Esophagus (tissue), 2 donors: ENCODE data around the gene DUOX1. TPM values are rescaled to one million over a fixed set of nuclear protein-coding genes. Genes with fewer than 3 reads are reported as not detected.

Experiments
- H3K27ac ChIP-seq, 2 donors: one replicate each; pipeline ENCODE4 v1.5.1; 2013; ENCODE audit warnings: low read depth in 2 of 2, mild to moderate bottlenecking in 2 of 2, inconsistent platforms in 1 of 2, low read length in 1 of 2, moderate library complexity in 1 of 2
- H3K27me3 ChIP-seq, 2 donors: one replicate each; pipeline ENCODE4 v1.6.1; 2013; ENCODE audit warnings: low read length in 2 of 2, control low read depth in 1 of 2, mild to moderate bottlenecking in 1 of 2; ENCODE audit not compliant: insufficient read depth in 2 of 2, control insufficient read depth in 1 of 2
- H3K36me3 ChIP-seq, 2 donors: one replicate each; pipeline ENCODE4 v1.6.1; 2013; ENCODE audit warnings: low read length in 1 of 2; ENCODE audit not compliant: control insufficient read depth in 2 of 2, insufficient read depth in 2 of 2
- H3K4me1 ChIP-seq, 2 donors: one replicate each; pipeline ENCODE4 v1.6.1; 2013; ENCODE audit warnings: low read length in 1 of 2; ENCODE audit not compliant: control insufficient read depth in 2 of 2, insufficient read depth in 2 of 2
- H3K4me3 ChIP-seq, 2 donors: one replicate each; pipeline ENCODE4 v1.5.1; 2013; ENCODE audit warnings: low read length in 2 of 2, mild to moderate bottlenecking in 2 of 2, low read depth in 1 of 2, moderate library complexity in 1 of 2
- H3K9me3 ChIP-seq, 2 donors: one replicate each; pipeline ENCODE4 v1.6.1; 2013; ENCODE audit warnings: mild to moderate bottlenecking in 2 of 2, low read depth in 1 of 2, low read length in 1 of 2, moderate library complexity in 1 of 2; ENCODE audit not compliant: control insufficient read depth in 2 of 2, insufficient read depth in 1 of 2
- WGBS, 2 donors: extraction: QIAGEN DNeasy Blood & Tissue Kit; methylation state at CpG; one replicate each; pipeline ENCODE4 v1.1.7; 2013; 5-methylcytosine and 5-hydroxymethylcytosine counted together
- polyA plus RNA-seq, 2 donors: library from polyadenylated mRNA; stranded (reverse); fragments of 200-250 nt; gene quantifications; one replicate each; pipeline ENCODE4 v1.2.3, GENCODE V29; 2013
- donor health status: healthy with polysubstance abuse.
- donor health status: Bipolar disorder and iron deficiency.

The DUOX1 gene
- polyA plus RNA-seq, 2 donors, result 64.7 to 111 TPM

DNA sequence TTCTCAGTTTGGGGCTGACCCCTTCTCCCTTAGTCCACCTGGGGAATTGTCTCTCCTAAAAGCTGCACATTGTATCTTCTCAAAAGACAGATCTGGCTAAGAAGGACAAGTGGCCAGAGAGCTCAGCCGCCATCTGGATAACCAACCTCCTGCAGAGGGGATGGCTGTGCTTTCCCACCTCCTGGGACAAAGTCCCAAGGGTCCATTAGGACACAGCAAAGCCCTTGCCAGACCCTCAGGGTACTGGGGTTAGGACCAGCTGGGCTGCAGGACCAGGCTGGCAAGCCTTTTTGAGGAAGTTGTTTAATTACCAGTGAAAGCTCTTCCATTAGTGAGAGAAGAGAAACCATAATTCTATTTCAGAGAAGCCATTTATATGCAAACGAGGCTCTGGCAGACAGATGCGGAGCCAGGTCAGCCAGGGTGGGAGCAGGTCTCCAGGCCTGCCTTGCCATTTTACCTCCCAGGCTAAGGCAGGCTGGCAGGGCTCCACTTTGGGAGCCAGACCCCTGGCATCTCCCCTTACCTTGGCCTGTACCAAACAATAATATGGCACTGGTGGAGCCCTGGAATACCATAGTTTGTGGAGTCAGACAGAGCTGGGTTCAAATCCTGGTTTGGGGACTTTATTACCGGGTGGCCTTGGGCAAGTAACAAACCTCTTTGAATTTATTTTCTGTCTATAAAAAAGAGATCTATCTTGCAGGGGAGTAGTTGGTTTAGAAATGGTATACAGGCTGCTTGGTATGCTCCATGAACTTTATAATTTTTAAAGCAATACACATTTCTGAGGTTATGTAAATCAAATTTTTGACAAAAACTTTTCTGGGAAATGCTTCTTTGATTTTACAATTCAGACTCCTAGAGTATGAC is 40.0 kb downstream of the DUOX1 start:
- no peak overlapping the region for H3K4me3 ChIP-seq
- peaks cover 0 to 3% of the 10 kb centered on the region in 2 donors for H3K36me3 ChIP-seq
- WGBS, 2 donors, result 62 to 69% methylated on average over 4 of the region's 4 CpGs
- no peak overlapping the region for H3K27ac ChIP-seq
- H3K27me3 ChIP-seq, result no peaks in the 10 kb centered on the region
- H3K9me3 ChIP-seq, result no peaks in the 10 kb centered on the region
- H3K4me1 ChIP-seq, result peaks cover 3 to 4% of the 10 kb centered on the region in 2 donors

GRCh38 chr15:45171912-45172311 is 42.1 kb downstream of the DUOX1 start:
- no peak overlapping the region for H3K27ac ChIP-seq
- H3K36me3 ChIP-seq, result no peaks in the 10 kb centered on the region
- WGBS, 2 donors, result 94 to 99% methylated on average over 12 of the region's 12 CpGs
- H3K4me3 ChIP-seq, result no peak overlapping the region
- no peaks in the 10 kb centered on the region for H3K27me3 ChIP-seq
- H3K4me1 ChIP-seq, result peaks cover 0 to 2% of the 10 kb centered on the region in 2 donors
- no peaks in the 10 kb centered on the region for H3K9me3 ChIP-seq

DNA sequence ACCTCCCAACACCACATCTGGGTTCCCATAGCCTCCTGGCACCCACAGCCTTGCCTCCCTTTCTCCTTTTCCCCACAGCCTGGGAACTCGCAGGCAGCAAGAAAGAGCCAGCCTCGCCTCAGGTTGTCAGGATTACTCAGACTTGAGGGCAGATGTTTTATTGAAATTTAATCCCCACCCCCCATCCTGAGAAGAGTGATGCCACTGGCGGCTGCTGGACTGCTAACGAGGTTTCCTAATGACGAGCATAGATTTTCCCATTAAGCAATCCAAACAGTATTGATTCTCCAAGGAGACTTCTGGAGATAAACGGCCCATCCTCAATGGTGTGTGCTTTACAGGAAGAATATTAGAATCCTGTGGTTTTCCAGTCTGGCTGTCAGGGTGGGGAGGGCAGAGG is 44.3 kb downstream of the DUOX1 start:
- Histone ChIP-seq H3K4me3 (no peak overlapping the region), H3K36me3 (no peaks in the 10 kb centered on the region), H3K27ac (no peak overlapping the region), H3K9me3 (no peaks in the 10 kb centered on the region), H3K4me1 (peaks cover 0 to 2% of the 10 kb centered on the region in 2 donors), H3K27me3 (no peaks in the 10 kb centered on the region)
- WGBS, 2 donors, result 81 to 83% methylated on average over 6 of the region's 6 CpGs

- no peaks in the 10 kb centered on the region for H3K27me3 ChIP-seq
- H3K9me3 ChIP-seq, result no peaks in the 10 kb centered on the region
- no peak overlapping the region for H3K27ac ChIP-seq
- no peaks in the 10 kb centered on the region for H3K36me3 ChIP-seq
- WGBS, 2 donors, result 91 to 94% methylated on average over 2 of the region's 2 CpGs
- peaks cover 0 to 2% of the 10 kb centered on the region in 2 donors for H3K4me1 ChIP-seq
- H3K4me3 ChIP-seq, result no peak overlapping the region
Measured at GRCh38 chr15:45174577-45174976, 44.8 kb downstream of the DUOX1 start.

DNA sequence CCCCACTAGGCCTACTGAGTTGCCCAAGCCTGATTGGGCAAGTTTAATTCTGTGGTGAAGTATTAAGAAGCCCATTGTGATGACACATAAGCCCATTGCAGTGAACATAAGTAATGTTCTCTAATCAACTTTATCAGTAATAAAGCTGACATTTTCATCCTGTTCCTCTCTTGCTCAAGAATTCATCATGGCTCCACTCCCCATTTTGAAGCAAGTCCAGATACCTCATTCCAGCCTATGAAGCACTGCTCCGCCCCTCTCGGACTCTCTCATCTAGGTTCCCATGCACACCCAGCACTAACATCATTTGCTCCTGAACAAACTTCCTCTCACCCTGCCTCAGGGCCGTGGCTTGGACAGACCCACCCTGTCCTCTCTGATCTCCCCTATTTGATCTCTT is 47.5 kb downstream of the DUOX1 start:
- H3K9me3 ChIP-seq, result no peaks in the 10 kb centered on the region
- H3K27ac ChIP-seq, result no peak overlapping the region
- peaks cover 2% of the 10 kb centered on the region in 2 donors for H3K4me1 ChIP-seq
- no peaks in the 10 kb centered on the region for H3K27me3 ChIP-seq
- H3K36me3 ChIP-seq, result no peaks in the 10 kb centered on the region
- 89 to 90% methylated on average over 3 of the region's 3 CpGs for WGBS, 2 donors
- H3K4me3 ChIP-seq, result no peak overlapping the region

- peaks cover 2% of the 10 kb centered on the region in 2 donors for H3K4me1 ChIP-seq
- no peaks in the 10 kb centered on the region for H3K9me3 ChIP-seq
- H3K36me3 ChIP-seq, result no peaks in the 10 kb centered on the region
- no peak overlapping the region for H3K27ac ChIP-seq
- H3K4me3 ChIP-seq, result no peak overlapping the region
- no peaks in the 10 kb centered on the region for H3K27me3 ChIP-seq
- WGBS, 2 donors, result 66 to 77% methylated on average over 13 of the region's 13 CpGs
Measured at GRCh38 chr15:45179221-45179985, 49.6 kb downstream of the DUOX1 start.

GRCh38 chr15:45180201-45180600 is 50.4 kb downstream of the DUOX1 start:
- Histone ChIP-seq H3K36me3 (no peaks in the 10 kb centered on the region), H3K4me3 (no peak overlapping the region), H3K9me3 (no peaks in the 10 kb centered on the region), H3K4me1 (peaks cover 2% of the 10 kb centered on the region in 2 donors), H3K27me3 (no peaks in the 10 kb centered on the region), H3K27ac (no peak overlapping the region)
- WGBS, 2 donors, result 77 to 84% methylated on average over 7 of the region's 7 CpGs

DNA sequence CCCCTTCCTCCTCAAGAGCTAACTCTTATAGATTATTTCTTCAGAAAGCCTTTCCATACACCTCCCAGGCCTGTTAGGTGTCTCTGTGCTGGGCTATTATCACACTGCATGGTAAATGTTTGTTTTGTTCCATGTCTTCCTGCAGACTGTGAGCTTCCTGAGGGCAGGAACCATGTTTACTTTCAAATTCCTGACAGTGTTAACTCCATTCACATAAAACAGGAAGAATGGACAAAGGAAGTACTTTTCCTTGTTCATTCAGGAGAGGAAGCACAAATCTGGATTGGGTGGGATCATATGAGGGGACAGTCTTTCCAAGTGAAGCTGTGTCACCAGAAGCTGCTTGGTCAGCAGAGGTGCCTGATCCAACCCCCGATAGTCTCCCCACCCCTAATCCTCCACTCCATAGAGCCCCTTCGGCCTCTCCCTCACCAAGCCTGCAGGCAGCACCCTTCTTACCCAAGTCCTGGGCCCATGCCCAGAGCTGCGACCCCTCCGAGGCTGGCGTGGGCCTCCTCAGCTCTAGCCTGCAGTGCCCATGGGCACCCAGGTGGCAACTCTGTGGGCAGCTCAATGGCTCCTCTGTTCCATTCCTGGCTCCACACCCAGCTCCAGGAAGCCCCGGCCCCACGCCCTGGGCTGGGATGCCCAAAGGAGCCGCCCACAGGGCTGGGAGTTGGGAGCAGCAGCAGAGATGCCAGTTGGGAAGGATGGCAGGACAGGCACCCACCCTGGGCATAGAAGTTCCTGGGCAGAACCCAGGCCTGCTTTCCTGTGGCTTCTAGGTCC is 51.0 kb downstream of the DUOX1 start:
- Histone ChIP-seq H3K9me3 (no peaks in the 10 kb centered on the region), H3K36me3 (no peaks in the 10 kb centered on the region), H3K27ac (no peak overlapping the region), H3K4me3 (no peak overlapping the region), H3K27me3 (no peaks in the 10 kb centered on the region), H3K4me1 (peaks cover 0 to 4% of the 10 kb centered on the region in 2 donors)
- 80 to 90% methylated on average over 7 to 8 of the region's 8 CpGs for WGBS, 2 donors

- Histone ChIP-seq H3K4me3 (no peak overlapping the region), H3K27ac (no peak overlapping the region), H3K36me3 (no peaks in the 10 kb centered on the region), H3K4me1 (peaks cover 0 to 5% of the 10 kb centered on the region in 2 donors), H3K9me3 (no peaks in the 10 kb centered on the region), H3K27me3 (no peaks in the 10 kb centered on the region)
- WGBS, 2 donors, result 79 to 81% methylated on average over 9 of the region's 9 CpGs
Measured at GRCh38 chr15:45181491-45182285, 51.9 kb downstream of the DUOX1 start.
